Heart left ventricle (tissue), 13 donors: Measurements from ENCODE around the gene OR5M8.

Source experiments
- POLR2A ChIP-seq, 2 donors: fragments of 450-650 bp; IDR thresholded peaks; one replicate each; pipeline ENCODE4 v1.6.1; 2017; ENCODE audit warnings: antibody characterized with exemption in 2 of 2, mild to moderate bottlenecking in 2 of 2, moderate library complexity in 2 of 2
- TF ChIP-seq, protein P1 (sequence below), 12 donors: fragments of 200-600 bp; sonication (generic) in 4 of 12; IDR thresholded peaks; one replicate each; pipeline versions ENCODE4 v1.5.0 to v1.8.0; 2018 to 2022; ENCODE audit warnings: antibody characterized with exemption in 12 of 12, mild to moderate bottlenecking in 5 of 12
- donor health status: ischemic (EF 13 %, LVEDD 7.1; RV severe dilation, severe dysfunction).
- donor health status: DM: no; HTN: yes; CAD: no.
- donor health status: DM: no; HTN: no; CAD: no.
- donor health status: ischemic (EF 25% LVEDD 6.9; RV normal size, moderate dysfunction).
- donor health status: ischemic (EF 25% LVEDD 5.7; RV mildly dilated, moderate dysfunction).
- donor health status: ischemic (EF 35%, LVEDD 5.7; RV mildly dilated, moderate dysfunction).
- donor health status: nonischemic (EF 11% LVEDD 7.7; RV severe dilation, severe dysfunction).
- donor health status: DM: yes; HTN: yes; CAD: no.
- donor health status: PGD.
- donor health status: ischemic (EF 29% LVEDD 5.4; RV normal size, mild dysfunction).
- donor health status: nonischemic (EF 23%, LVEDD 6.1; RV moderate dilation, normal function).

DNA sequence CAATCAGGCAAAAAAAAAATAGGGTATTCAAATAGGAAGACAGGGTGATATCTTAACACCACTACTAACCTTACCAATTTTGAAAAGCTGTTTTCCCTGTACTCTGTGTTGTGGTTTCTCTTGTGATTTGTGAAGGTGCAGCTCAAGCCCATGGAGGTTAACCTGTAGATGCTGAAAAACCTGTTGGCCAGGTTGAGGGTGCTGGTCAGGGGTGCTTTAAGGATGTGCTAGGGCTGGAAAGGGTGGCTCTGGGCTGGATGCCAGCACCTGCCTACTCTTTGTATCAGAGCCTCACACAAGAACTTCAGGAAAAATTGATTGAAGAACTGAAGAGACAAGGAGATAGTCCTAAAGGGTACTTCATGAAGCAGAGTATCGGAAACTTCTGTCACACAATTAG, 18.3 kb upstream of the OR5M8 start:
- TF ChIP-seq, protein P1, sequence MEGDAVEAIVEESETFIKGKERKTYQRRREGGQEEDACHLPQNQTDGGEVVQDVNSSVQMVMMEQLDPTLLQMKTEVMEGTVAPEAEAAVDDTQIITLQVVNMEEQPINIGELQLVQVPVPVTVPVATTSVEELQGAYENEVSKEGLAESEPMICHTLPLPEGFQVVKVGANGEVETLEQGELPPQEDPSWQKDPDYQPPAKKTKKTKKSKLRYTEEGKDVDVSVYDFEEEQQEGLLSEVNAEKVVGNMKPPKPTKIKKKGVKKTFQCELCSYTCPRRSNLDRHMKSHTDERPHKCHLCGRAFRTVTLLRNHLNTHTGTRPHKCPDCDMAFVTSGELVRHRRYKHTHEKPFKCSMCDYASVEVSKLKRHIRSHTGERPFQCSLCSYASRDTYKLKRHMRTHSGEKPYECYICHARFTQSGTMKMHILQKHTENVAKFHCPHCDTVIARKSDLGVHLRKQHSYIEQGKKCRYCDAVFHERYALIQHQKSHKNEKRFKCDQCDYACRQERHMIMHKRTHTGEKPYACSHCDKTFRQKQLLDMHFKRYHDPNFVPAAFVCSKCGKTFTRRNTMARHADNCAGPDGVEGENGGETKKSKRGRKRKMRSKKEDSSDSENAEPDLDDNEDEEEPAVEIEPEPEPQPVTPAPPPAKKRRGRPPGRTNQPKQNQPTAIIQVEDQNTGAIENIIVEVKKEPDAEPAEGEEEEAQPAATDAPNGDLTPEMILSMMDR (IDR thresholded peaks at IDR 0.05): no peak
- TF ChIP-seq POLR2A (IDR thresholded peaks at IDR 0.05): no peak
